Ovary (tissue), 9 donors: ENCODE results near the gene ZNF582. TPM values are rescaled to one million over a fixed set of nuclear protein-coding genes. Genes with fewer than 3 reads are reported as not detected.

Source experiments
- DNase-seq, 5 donors: peaks; one replicate each; pipeline ENCODE4 v3.0.0-alpha.2; 2019 to 2020
- H3K27ac ChIP-seq, 2 donors: fragments of 200-600 bp; one replicate each; pipeline versions ENCODE4 v1.5.1 to v1.8.0; 2019 to 2022
- H3K27me3 ChIP-seq: fragments of 200-600 bp; one replicate; pipeline ENCODE4 v1.8.0; 2022
- H3K36me3 ChIP-seq: fragments of 200-600 bp; sonication (generic); one replicate; pipeline ENCODE4 v1.5.1; 2019
- H3K4me1 ChIP-seq: one replicate; pipeline ENCODE4 v1.8.1; 2013; ENCODE audit warnings: mild to moderate bottlenecking, moderate library complexity; ENCODE audit not compliant: insufficient read depth
- H3K4me3 ChIP-seq: fragments of 200-600 bp; sonication (generic); one replicate; pipeline ENCODE4 v1.5.1; 2017
- H3K9me3 ChIP-seq, 2 donors: fragments of 200-600 bp in 1 of 2; sonication (generic) in 1 of 2; one replicate each; pipeline versions ENCODE4 v1.5.1 to v1.8.1; 2013 to 2019; ENCODE audit warnings: mild to moderate bottlenecking in 1 of 2, moderate library complexity in 1 of 2
- EP300 ChIP-seq: sonication (generic); formaldehyde crosslinking; IDR thresholded peaks from one replicate; pipeline ENCODE4 v1.6.1; 2017; ENCODE audit warnings: antibody characterized with exemption
- POLR2A ChIP-seq: fragments of 450-650 bp; IDR thresholded peaks from one replicate; pipeline ENCODE4 v1.6.1; 2017; ENCODE audit warnings: antibody characterized with exemption, mild to moderate bottlenecking, moderate library complexity
- WGBS, 3 donors: extraction: QIAGEN DNeasy Blood & Tissue Kit in 1 of 3; methylation state at CpG; one replicate each; pipeline versions ENCODE4 v1.1.5 to v1.1.7; 2013 to 2017; 5-methylcytosine and 5-hydroxymethylcytosine counted together
- intact Hi-C, 4 donors: fragments of 100-400 bp; cut with DNase I; formaldehyde crosslinking; loops; one replicate each; pipeline versions ENCODE4 v1.11.0 to v1.15.1; 2022 to 2023
- polyA plus RNA-seq, 2 donors: library from polyadenylated mRNA; stranded (reverse); fragments of 200-250 nt in 1 of 2; fragments of 350-450 nt in 1 of 2; fragmentation: Illumina TruSeq in 1 of 2; extraction: RNeasy Lipid Tissue Mini Kit (QIAGEN cat#74804) in 1 of 2; gene quantifications; one replicate each; pipeline ENCODE4 v1.2.3, GENCODE V29; 2013 to 2014
- total RNA-seq, 7 donors: library from RNA; depleted of rRNA in 2 of 7; stranded (reverse); fragments of >200 nt in 2 of 7; fragmentation: NEBNext Ultra II Directional in 3 of 7; extraction: Animal tissue kit (Norgen Biotek cat#: 25700) in 3 of 7; gene quantifications; one replicate each; pipeline versions ENCODE4 v1.1.0 to v1.2.4, GENCODE V29; 2016 to 2023
- TF ChIP-seq, protein P1 (sequence below), 3 donors: fragments of 450-650 bp in 2 of 3; fragments of 200-600 bp in 1 of 3; IDR thresholded peaks; one replicate each; pipeline versions ENCODE4 v1.5.1 to v1.8.0; 2016 to 2022; ENCODE audit warnings: antibody characterized with exemption in 3 of 3, mild to moderate bottlenecking in 1 of 3
- donor health status: DM: no; HTN: no; CAD: no; lungs with moderate emphysema.
- donor health status: DM: no; HTN: no; CAD: no.
- donor health status: Bipolar disorder and iron deficiency.
- donor health status: DM: yes; HTN: yes; CAD: no.
- donor health status: DM: no; HTN: no; CAD: no.
- donor health status: DM: yes; HTN: yes; CAD: no.

The ZNF582 gene
- total and polyA plus RNA-seq, 9 donors = 4.6 to 11.1 (median 7.9) TPM

GRCh38 chr19:56367829-56368711 is 25.3 kb downstream of the ZNF582 start:
- peaks cover 0 to 12% of the 10 kb centered on the region in 2 donors for H3K9me3 ChIP-seq
- peaks cover 6% of the 10 kb centered on the region for H3K4me1 ChIP-seq
- intact Hi-C loops = no loop called here
- peak overlapping the region; percentile 78 to 79 for H3K27ac ChIP-seq
- no peak for TF ChIP-seq EP300
- TF ChIP-seq, protein P1, sequence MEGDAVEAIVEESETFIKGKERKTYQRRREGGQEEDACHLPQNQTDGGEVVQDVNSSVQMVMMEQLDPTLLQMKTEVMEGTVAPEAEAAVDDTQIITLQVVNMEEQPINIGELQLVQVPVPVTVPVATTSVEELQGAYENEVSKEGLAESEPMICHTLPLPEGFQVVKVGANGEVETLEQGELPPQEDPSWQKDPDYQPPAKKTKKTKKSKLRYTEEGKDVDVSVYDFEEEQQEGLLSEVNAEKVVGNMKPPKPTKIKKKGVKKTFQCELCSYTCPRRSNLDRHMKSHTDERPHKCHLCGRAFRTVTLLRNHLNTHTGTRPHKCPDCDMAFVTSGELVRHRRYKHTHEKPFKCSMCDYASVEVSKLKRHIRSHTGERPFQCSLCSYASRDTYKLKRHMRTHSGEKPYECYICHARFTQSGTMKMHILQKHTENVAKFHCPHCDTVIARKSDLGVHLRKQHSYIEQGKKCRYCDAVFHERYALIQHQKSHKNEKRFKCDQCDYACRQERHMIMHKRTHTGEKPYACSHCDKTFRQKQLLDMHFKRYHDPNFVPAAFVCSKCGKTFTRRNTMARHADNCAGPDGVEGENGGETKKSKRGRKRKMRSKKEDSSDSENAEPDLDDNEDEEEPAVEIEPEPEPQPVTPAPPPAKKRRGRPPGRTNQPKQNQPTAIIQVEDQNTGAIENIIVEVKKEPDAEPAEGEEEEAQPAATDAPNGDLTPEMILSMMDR (IDR thresholded peaks at IDR 0.05) = peak in 1 of 3 donors; percentile 30
- peak; percentile 31 for TF ChIP-seq POLR2A
- DNase-seq = peak; percentile 92 to 95 (median 95)
- H3K36me3 ChIP-seq = no peaks in the 10 kb centered on the region
- WGBS, 3 donors = 4 to 5% (median 4%) methylated on average over 65 of the region's 65 CpGs
- no peaks in the 10 kb centered on the region for H3K27me3 ChIP-seq
- H3K4me3 ChIP-seq = peak overlapping the region; percentile 74

DNA sequence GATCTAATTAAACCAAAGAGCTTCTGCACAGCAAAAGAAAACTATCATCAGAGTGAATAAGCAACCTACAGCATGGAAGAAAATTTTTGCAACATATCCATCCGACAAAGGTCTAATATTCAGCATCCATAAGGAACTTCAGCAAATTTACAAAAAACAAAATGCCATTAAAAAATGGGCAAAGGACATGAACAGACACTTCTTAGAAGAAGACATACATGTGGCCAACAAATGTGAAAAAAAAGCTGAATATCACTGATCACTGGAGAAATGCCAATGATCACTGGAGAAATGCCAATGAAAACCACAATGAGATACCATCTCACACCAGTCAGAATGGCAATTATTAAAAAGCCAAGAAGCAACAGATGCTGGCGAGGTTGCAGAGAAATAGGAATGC is 32.5 kb downstream of the ZNF582 start:
- Histone ChIP-seq H3K27ac (no peak overlapping the region), H3K4me1 (no peaks in the 10 kb centered on the region), H3K4me3 (no peak overlapping the region), H3K9me3 (peaks cover 0 to 11% of the 10 kb centered on the region in 2 donors), H3K36me3 (no peaks in the 10 kb centered on the region), H3K27me3 (no peaks in the 10 kb centered on the region)
- 96 to 97% (median 97%) methylated on average over 2 of the region's 2 CpGs for WGBS, 3 donors
- intact Hi-C loops = no loop called here
- DNase-seq = no peak
- TF ChIP-seq EP300 (no peak), POLR2A (no peak)
- TF ChIP-seq, protein P1 (IDR thresholded peaks at IDR 0.05) = no peak

DNA sequence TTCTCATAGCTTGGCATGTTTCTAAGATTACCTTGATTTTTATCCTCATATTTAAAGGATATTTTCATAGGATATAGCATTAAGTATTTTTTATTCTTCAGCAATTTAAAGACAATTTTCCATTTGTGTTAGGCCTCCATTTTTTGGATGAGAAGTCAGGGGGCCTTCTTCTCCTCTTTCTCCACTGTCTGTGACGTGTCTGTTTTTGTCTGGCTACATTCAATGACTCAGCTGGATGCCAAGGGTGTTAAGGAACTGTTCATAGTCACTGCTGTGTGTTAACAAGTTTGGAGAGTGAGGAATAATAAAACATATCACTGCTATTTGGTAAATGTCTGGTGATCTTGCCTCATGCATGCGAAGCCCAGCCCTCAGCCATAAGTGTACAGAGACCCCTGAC is 36.4 kb downstream of the ZNF582 start:
- no peak for DNase-seq
- TF ChIP-seq, protein P1 (IDR thresholded peaks at IDR 0.05) = no peak
- TF ChIP-seq POLR2A = no peak
- no peaks in the 10 kb centered on the region for H3K36me3 ChIP-seq
- no peaks in the 10 kb centered on the region for H3K9me3 ChIP-seq
- WGBS, 3 donors = 87 to 97% (median 96%) methylated on average over 2 of the region's 2 CpGs
- no peak overlapping the region for H3K27ac ChIP-seq
- no peaks in the 10 kb centered on the region for H3K27me3 ChIP-seq
- H3K4me1 ChIP-seq = no peaks in the 10 kb centered on the region
- H3K4me3 ChIP-seq = no peak overlapping the region
- intact Hi-C loops = loop anchor here in 1 of 4 donors (10.0 kb wide), 1 partner anchor 282 kb away; no protein-coding TSS in a partner anchor

GRCh38 chr19:56355517-56355916 is 37.8 kb downstream of the ZNF582 start:
- DNase-seq = no peak
- H3K36me3 ChIP-seq = no peaks in the 10 kb centered on the region
- TF ChIP-seq EP300 (no peak), POLR2A (no peak)
- TF ChIP-seq, protein P1 (IDR thresholded peaks at IDR 0.05) = no peak
- 68 to 84% (median 79%) methylated on average over 1 of the region's 1 CpG for WGBS, 3 donors
- H3K4me3 ChIP-seq = no peak overlapping the region
- no peak overlapping the region for H3K27ac ChIP-seq
- no peaks in the 10 kb centered on the region for H3K27me3 ChIP-seq
- intact Hi-C loops = loop anchor here in 1 of 4 donors (10.0 kb wide), 1 partner anchor 281 kb away; no protein-coding TSS in a partner anchor
- H3K9me3 ChIP-seq = no peaks in the 10 kb centered on the region
- no peaks in the 10 kb centered on the region for H3K4me1 ChIP-seq
